Ovary (tissue), 9 donors: ENCODE data around the gene OR51G2. TPM values are rescaled to one million over a fixed set of nuclear protein-coding genes. Genes with fewer than 3 reads are reported as not detected.

Experiments used
- DNase-seq, 5 donors: peaks; one replicate each; pipeline ENCODE4 v3.0.0-alpha.2; 2019 to 2020
- H3K27ac ChIP-seq, 2 donors: fragments of 200-600 bp; one replicate each; pipeline versions ENCODE4 v1.5.1 to v1.8.0; 2019 to 2022
- H3K27me3 ChIP-seq: fragments of 200-600 bp; one replicate; pipeline ENCODE4 v1.8.0; 2022
- H3K36me3 ChIP-seq: fragments of 200-600 bp; sonication (generic); one replicate; pipeline ENCODE4 v1.5.1; 2019
- H3K4me1 ChIP-seq: one replicate; pipeline ENCODE4 v1.8.1; 2013; ENCODE audit warnings: mild to moderate bottlenecking, moderate library complexity; ENCODE audit not compliant: insufficient read depth
- H3K4me3 ChIP-seq: fragments of 200-600 bp; sonication (generic); one replicate; pipeline ENCODE4 v1.5.1; 2017
- H3K9me3 ChIP-seq, 2 donors: fragments of 200-600 bp in 1 of 2; sonication (generic) in 1 of 2; one replicate each; pipeline versions ENCODE4 v1.5.1 to v1.8.1; 2013 to 2019; ENCODE audit warnings: mild to moderate bottlenecking in 1 of 2, moderate library complexity in 1 of 2
- EP300 ChIP-seq: sonication (generic); formaldehyde crosslinking; IDR thresholded peaks from one replicate; pipeline ENCODE4 v1.6.1; 2017; ENCODE audit warnings: antibody characterized with exemption
- POLR2A ChIP-seq: fragments of 450-650 bp; IDR thresholded peaks from one replicate; pipeline ENCODE4 v1.6.1; 2017; ENCODE audit warnings: antibody characterized with exemption, mild to moderate bottlenecking, moderate library complexity
- WGBS, 3 donors: extraction: QIAGEN DNeasy Blood & Tissue Kit in 1 of 3; methylation state at CpG; one replicate each; pipeline versions ENCODE4 v1.1.5 to v1.1.7; 2013 to 2017; 5-methylcytosine and 5-hydroxymethylcytosine counted together
- intact Hi-C, 4 donors: fragments of 100-400 bp; cut with DNase I; formaldehyde crosslinking; loops; one replicate each; pipeline versions ENCODE4 v1.11.0 to v1.15.1; 2022 to 2023
- polyA plus RNA-seq, 2 donors: library from polyadenylated mRNA; stranded (reverse); fragments of 200-250 nt in 1 of 2; fragments of 350-450 nt in 1 of 2; fragmentation: Illumina TruSeq in 1 of 2; extraction: RNeasy Lipid Tissue Mini Kit (QIAGEN cat#74804) in 1 of 2; gene quantifications; one replicate each; pipeline ENCODE4 v1.2.3, GENCODE V29; 2013 to 2014
- total RNA-seq, 7 donors: library from RNA; depleted of rRNA in 2 of 7; stranded (reverse); fragments of >200 nt in 2 of 7; fragmentation: NEBNext Ultra II Directional in 3 of 7; extraction: Animal tissue kit (Norgen Biotek cat#: 25700) in 3 of 7; gene quantifications; one replicate each; pipeline versions ENCODE4 v1.1.0 to v1.2.4, GENCODE V29; 2016 to 2023
- TF ChIP-seq, protein P1 (sequence below), 3 donors: fragments of 450-650 bp in 2 of 3; fragments of 200-600 bp in 1 of 3; IDR thresholded peaks; one replicate each; pipeline versions ENCODE4 v1.5.1 to v1.8.0; 2016 to 2022; ENCODE audit warnings: antibody characterized with exemption in 3 of 3, mild to moderate bottlenecking in 1 of 3
- donor health status: DM: no; HTN: no; CAD: no; lungs with moderate emphysema.
- donor health status: DM: no; HTN: no; CAD: no.
- donor health status: Bipolar disorder and iron deficiency.
- donor health status: DM: yes; HTN: yes; CAD: no.
- donor health status: DM: no; HTN: no; CAD: no.
- donor health status: DM: yes; HTN: yes; CAD: no.

OR51G2 gene
- total and polyA plus RNA-seq, 9 donors = not detected

- no peaks in the 10 kb centered on the region for H3K9me3 ChIP-seq
- H3K36me3 ChIP-seq = no peaks in the 10 kb centered on the region
- TF ChIP-seq, protein P1, sequence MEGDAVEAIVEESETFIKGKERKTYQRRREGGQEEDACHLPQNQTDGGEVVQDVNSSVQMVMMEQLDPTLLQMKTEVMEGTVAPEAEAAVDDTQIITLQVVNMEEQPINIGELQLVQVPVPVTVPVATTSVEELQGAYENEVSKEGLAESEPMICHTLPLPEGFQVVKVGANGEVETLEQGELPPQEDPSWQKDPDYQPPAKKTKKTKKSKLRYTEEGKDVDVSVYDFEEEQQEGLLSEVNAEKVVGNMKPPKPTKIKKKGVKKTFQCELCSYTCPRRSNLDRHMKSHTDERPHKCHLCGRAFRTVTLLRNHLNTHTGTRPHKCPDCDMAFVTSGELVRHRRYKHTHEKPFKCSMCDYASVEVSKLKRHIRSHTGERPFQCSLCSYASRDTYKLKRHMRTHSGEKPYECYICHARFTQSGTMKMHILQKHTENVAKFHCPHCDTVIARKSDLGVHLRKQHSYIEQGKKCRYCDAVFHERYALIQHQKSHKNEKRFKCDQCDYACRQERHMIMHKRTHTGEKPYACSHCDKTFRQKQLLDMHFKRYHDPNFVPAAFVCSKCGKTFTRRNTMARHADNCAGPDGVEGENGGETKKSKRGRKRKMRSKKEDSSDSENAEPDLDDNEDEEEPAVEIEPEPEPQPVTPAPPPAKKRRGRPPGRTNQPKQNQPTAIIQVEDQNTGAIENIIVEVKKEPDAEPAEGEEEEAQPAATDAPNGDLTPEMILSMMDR (IDR thresholded peaks at IDR 0.05) = no peak
- TF ChIP-seq POLR2A = no peak
- TF ChIP-seq EP300 = no peak
- no peak within 1 kb of the TSS for H3K27ac ChIP-seq
- H3K27me3 ChIP-seq = no peaks in the 10 kb centered on the region
- no peak within 1 kb of the TSS for H3K4me3 ChIP-seq
- intact Hi-C loops = no loop called here
- no peaks in the 10 kb centered on the region for H3K4me1 ChIP-seq
- DNase-seq = no peak
Observed at GRCh38 chr11:4947505-4947904, 28.4 kb upstream of the OR51G2 start, which contains the start of gene OR51A4. Gene OR51A4 (minus strand): TSS chr11:4947605. CDS start chr11:4947100, 505 bp downstream.

DNA sequence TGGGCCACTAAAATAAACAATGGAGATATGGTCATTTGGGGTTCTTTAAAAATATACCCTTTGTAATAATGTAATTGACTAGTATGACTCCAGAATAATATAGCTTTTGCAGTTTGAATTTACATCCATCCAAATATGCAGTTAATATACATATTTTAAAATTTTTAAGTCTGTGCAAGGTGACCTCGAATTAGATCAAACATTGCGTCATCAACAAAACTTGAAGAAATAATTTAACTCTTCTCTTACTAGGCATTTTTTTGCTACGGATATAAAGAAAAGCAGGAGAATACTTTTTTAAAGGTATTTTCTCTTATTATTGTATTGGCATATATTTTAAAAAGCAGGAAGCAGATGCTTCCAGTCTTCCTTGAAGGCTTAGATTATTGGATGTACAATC, 17.6 kb upstream of the OR51G2 start:
- H3K4me1 ChIP-seq = no peaks in the 10 kb centered on the region
- H3K36me3 ChIP-seq = no peaks in the 10 kb centered on the region
- H3K27ac ChIP-seq = no peak overlapping the region
- DNase-seq = no peak
- H3K9me3 ChIP-seq = no peaks in the 10 kb centered on the region
- WGBS, 3 donors = 54 to 66% (median 65%) methylated on average over 3 of the region's 3 CpGs
- TF ChIP-seq EP300 (no peak), POLR2A (no peak)
- TF ChIP-seq, protein P1 (IDR thresholded peaks at IDR 0.05) = no peak
- intact Hi-C loops = no loop called here
- no peak overlapping the region for H3K4me3 ChIP-seq
- no peaks in the 10 kb centered on the region for H3K27me3 ChIP-seq

GRCh38 chr11:4932751-4933150, 13.6 kb upstream of the OR51G2 start:
- DNase-seq = no peak
- TF ChIP-seq POLR2A = no peak
- TF ChIP-seq EP300 = no peak
- TF ChIP-seq, protein P1 (IDR thresholded peaks at IDR 0.05) = no peak
- Histone ChIP-seq H3K27ac (no peak overlapping the region), H3K27me3 (no peaks in the 10 kb centered on the region), H3K4me1 (no peaks in the 10 kb centered on the region), H3K4me3 (no peak overlapping the region), H3K36me3 (no peaks in the 10 kb centered on the region), H3K9me3 (no peaks in the 10 kb centered on the region)
- intact Hi-C loops = no loop called here
- 65 to 86% (median 82%) methylated on average over 4 of the region's 4 CpGs for WGBS, 3 donors

DNA sequence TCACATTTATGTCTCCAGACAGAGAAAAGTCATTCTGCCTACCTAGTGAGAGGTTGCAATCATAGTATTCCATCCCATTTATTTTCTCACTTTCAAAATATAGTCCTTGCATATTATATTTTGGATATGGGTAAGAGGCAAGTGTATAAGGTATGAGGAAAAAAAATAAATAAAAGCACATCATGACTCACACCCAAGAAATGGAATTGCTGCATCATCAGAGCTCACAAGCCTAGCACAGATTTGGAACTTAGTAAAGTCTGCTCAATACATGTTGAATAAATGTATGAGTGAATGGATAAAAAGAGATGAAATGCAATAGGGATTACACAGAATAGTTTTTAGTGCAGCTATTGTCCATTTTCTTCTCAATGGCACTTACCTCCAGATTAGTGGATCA, 7.5 kb upstream of the OR51G2 start:
- TF ChIP-seq, protein P1 (IDR thresholded peaks at IDR 0.05) = no peak
- TF ChIP-seq EP300 = no peak
- no peak for TF ChIP-seq POLR2A
- intact Hi-C loops = no loop called here
- Histone ChIP-seq H3K9me3 (no peaks in the 10 kb centered on the region), H3K4me1 (no peaks in the 10 kb centered on the region), H3K4me3 (no peak overlapping the region), H3K27ac (no peak overlapping the region), H3K36me3 (no peaks in the 10 kb centered on the region), H3K27me3 (no peaks in the 10 kb centered on the region)
- no peak for DNase-seq

- Histone ChIP-seq H3K27me3 (no peaks in the 10 kb centered on the region), H3K9me3 (no peaks in the 10 kb centered on the region), H3K4me3 (no peak within 1 kb of the TSS), H3K4me1 (no peaks in the 10 kb centered on the region), H3K36me3 (no peaks in the 10 kb centered on the region), H3K27ac (no peak within 1 kb of the TSS)
- intact Hi-C loops = no loop called here
- TF ChIP-seq, protein P1 (IDR thresholded peaks at IDR 0.05) = no peak
- TF ChIP-seq POLR2A (no peak), EP300 (no peak)
- WGBS, 3 donors = 66 to 83% (median 77%) methylated on average over 1 of the region's 1 CpG
- DNase-seq = no peak
Observed at GRCh38 chr11:4924239-4924638, 5.1 kb upstream of the OR51G2 start, which contains the start of gene OR51G1. Gene OR51G1 (minus strand): TSS chr11:4924339. CDS start chr11:4924339, 0 bp downstream.
